HepG2 (cell line): Measurements from ENCODE around the gene TMEM121. TPM values are rescaled to one million over a fixed set of nuclear protein-coding genes. Genes with fewer than 3 reads are reported as not detected.

Source experiments
- BRCA1 ChIP-seq: sonication (generic); formaldehyde crosslinking; IDR thresholded peaks from 2 replicates; pipeline ENCODE4 v1.4.0; 2020; ENCODE audit warnings: missing genetic modification reagents
- FOXA3 ChIP-seq: IDR thresholded peaks from 2 replicates; pipeline ENCODE4 v1.6.1; 2016; ENCODE audit warnings: missing genetic modification reagents, missing compliant biosample characterization
- FOXK1 ChIP-seq: sonication (generic); formaldehyde crosslinking; IDR thresholded peaks from 2 replicates; pipeline ENCODE4 v1.4.0; 2020; ENCODE audit warnings: low read depth, missing genetic modification reagents, borderline replicate concordance
- HDAC1 ChIP-seq: sonication (generic); formaldehyde crosslinking; IDR thresholded peaks from 2 replicates; pipeline ENCODE4 v1.5.1; 2020; ENCODE audit warnings: mild to moderate bottlenecking, missing genetic modification reagents
- HMG20A ChIP-seq: IDR thresholded peaks from 2 replicates; pipeline ENCODE4 v1.6.1; 2016; ENCODE audit warnings: borderline replicate concordance
- KDM3A ChIP-seq: IDR thresholded peaks from 2 replicates; pipeline ENCODE4 v1.6.1; 2018; ENCODE audit warnings: low read depth, missing compliant biosample characterization
- MED8 ChIP-seq: sonication (generic); formaldehyde crosslinking; IDR thresholded peaks from 2 replicates; pipeline ENCODE4 v1.8.1; 2023; ENCODE audit warnings: mild to moderate bottlenecking, missing genetic modification reagents; ENCODE audit not compliant: insufficient replicate concordance
- PHF8 ChIP-seq: sonication (generic); formaldehyde crosslinking; IDR thresholded peaks from 2 replicates; pipeline ENCODE4 v1.5.0; 2020; ENCODE audit warnings: missing genetic modification reagents
- SNRNP70 ChIP-seq: fragments of 200-400 bp; formaldehyde crosslinking; IDR thresholded peaks from 2 replicates; pipeline ENCODE4 v1.6.1; 2017; ENCODE audit warnings: mild to moderate bottlenecking, low read depth, low read length, moderate library complexity
- TGIF2 ChIP-seq: IDR thresholded peaks from 2 replicates; pipeline ENCODE4 v1.6.1; 2016; ENCODE audit warnings: control low read depth, missing compliant biosample characterization
- ZNF138 ChIP-seq: sonication (generic); formaldehyde crosslinking; IDR thresholded peaks from 2 replicates; pipeline ENCODE4 v1.5.0; 2020; ENCODE audit warnings: mild to moderate bottlenecking, low read depth, missing genetic modification reagents
- ZNF20 ChIP-seq: sonication (generic); formaldehyde crosslinking; IDR thresholded peaks from 2 replicates; pipeline ENCODE4 v1.4.0; 2020; ENCODE audit warnings: mild to moderate bottlenecking, moderate library complexity, missing genetic modification reagents
- ZNF569 ChIP-seq: sonication (generic); formaldehyde crosslinking; IDR thresholded peaks from 2 replicates; pipeline ENCODE4 v1.5.0; 2020; ENCODE audit warnings: mild to moderate bottlenecking, missing genetic modification reagents, moderate library complexity, borderline replicate concordance
- ZNF589 ChIP-seq: sonication (generic); formaldehyde crosslinking; conservative IDR thresholded peaks from 2 replicates; pipeline ENCODE4 v1.8.0; 2022; ENCODE audit warnings: mild to moderate bottlenecking, moderate library complexity, missing genetic modification reagents
- polyA plus RNA-seq, 8 experiments: library from polyadenylated mRNA; depleted of rRNA in 3 of 8; stranded (reverse) in 7 of 8; unstranded in 1 of 8; fragments of >200 nt; fragmentation: Illumina TruSeq in 4 of 8; extraction: Trizol in 4 of 8; gene quantifications; 2 replicates each; pipeline versions ENCODE4 v1.2.1 to v1.2.3, GENCODE V29; 2011 to 2016; ENCODE audit warnings: low read depth in 4 of 8, missing spikeins in 1 of 8, mixed read lengths in 1 of 8; ENCODE audit not compliant: insufficient read depth in 1 of 8
- total RNA-seq, 5 experiments: library from RNA; depleted of rRNA; stranded (reverse); fragments of >200 nt; fragmentation: Illumina TruSeq; extraction: Trizol; gene quantifications; 2 replicates each; pipeline ENCODE4 v1.2.3, GENCODE V29; 2016; ENCODE audit warnings: low read depth in 1 of 5
- TF ChIP-seq, protein P1 (sequence below): sonication (generic); formaldehyde crosslinking; IDR thresholded peaks from 2 replicates; pipeline ENCODE4 v1.8.1; 2022; ENCODE audit warnings: low read depth, mild to moderate bottlenecking, missing genetic modification reagents
- TF ChIP-seq, protein P2 (sequence below): conservative IDR thresholded peaks from 2 replicates; pipeline ENCODE4 v1.6.1; 2018; ENCODE audit warnings: missing genetic modification reagents
- TF ChIP-seq, protein P3 (sequence below): sonication (generic); formaldehyde crosslinking; IDR thresholded peaks from 2 replicates; pipeline ENCODE4 v1.5.0; 2020; ENCODE audit warnings: missing genetic modification reagents
- TF ChIP-seq, protein P4 (sequence below): sonication (generic); formaldehyde crosslinking; IDR thresholded peaks from 2 replicates; pipeline ENCODE4 v1.8.0; 2023; ENCODE audit warnings: mild to moderate bottlenecking, missing genetic modification reagents
- TF ChIP-seq, protein P5 (sequence below): sonication (generic); formaldehyde crosslinking; IDR thresholded peaks from 2 replicates; pipeline ENCODE4 v1.4.0; 2020; ENCODE audit warnings: missing genetic modification reagents
- TF ChIP-seq, protein P6 (sequence below): IDR thresholded peaks from 2 replicates; pipeline ENCODE4 v1.6.1; 2018; ENCODE audit warnings: missing genetic modification reagents

TMEM121 gene
- total and polyA plus RNA-seq, 2 of the 13 experiments (the other 11 are each of a cell fraction or from before 2014, with no cell fraction given): 6.6 to 19.0 TPM

DNA sequence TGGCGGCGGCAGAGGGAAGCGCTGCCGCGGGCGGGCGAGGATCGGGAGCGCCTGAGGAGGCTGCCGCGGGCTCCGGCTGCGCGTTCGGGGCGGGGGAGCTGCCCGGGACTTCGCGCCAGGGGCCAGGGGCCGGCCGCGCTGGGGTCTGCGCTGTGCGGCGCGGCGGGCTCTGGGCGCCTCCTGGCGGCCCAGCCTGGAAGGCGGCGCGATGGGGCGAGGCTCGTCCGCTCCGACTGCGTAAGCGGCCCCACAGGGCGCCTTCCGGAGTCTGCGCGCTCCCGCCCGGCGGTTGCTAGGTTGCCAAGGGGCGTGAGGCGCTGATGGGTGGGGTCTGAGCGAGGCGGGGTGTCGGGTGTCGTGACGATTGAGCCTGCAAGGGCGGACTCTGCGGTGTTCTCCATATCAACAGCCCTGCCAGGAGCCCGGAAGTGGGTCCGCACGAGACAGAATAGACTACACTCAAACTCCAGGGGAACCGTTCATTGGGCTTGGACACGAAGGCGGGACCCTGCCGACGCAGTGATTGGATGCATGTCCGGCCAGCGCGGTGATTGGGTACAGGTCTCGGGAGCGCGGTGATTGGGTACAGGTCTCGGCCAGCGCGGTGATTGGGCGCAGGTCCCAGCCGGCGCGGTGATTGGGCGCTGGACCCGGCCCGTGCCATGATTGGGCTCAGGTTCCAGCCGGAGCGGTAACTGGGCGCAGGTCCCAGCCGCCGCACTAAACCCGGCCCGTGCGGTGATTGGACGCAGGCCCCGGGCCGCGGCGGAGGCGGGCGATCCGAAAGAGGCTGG is 35.6 kb upstream of the TMEM121 start, which contains the start of gene TEDC1 (continued):
- TF ChIP-seq, protein P1, sequence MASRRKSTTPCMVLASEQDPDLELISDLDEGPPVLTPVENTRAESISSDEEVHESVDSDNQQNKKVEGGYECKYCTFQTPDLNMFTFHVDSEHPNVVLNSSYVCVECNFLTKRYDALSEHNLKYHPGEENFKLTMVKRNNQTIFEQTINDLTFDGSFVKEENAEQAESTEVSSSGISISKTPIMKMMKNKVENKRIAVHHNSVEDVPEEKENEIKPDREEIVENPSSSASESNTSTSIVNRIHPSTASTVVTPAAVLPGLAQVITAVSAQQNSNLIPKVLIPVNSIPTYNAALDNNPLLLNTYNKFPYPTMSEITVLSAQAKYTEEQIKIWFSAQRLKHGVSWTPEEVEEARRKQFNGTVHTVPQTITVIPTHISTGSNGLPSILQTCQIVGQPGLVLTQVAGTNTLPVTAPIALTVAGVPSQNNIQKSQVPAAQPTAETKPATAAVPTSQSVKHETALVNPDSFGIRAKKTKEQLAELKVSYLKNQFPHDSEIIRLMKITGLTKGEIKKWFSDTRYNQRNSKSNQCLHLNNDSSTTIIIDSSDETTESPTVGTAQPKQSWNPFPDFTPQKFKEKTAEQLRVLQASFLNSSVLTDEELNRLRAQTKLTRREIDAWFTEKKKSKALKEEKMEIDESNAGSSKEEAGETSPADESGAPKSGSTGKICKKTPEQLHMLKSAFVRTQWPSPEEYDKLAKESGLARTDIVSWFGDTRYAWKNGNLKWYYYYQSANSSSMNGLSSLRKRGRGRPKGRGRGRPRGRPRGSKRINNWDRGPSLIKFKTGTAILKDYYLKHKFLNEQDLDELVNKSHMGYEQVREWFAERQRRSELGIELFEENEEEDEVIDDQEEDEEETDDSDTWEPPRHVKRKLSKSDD: peak; percentile 54
- TF ChIP-seq, protein P2, sequence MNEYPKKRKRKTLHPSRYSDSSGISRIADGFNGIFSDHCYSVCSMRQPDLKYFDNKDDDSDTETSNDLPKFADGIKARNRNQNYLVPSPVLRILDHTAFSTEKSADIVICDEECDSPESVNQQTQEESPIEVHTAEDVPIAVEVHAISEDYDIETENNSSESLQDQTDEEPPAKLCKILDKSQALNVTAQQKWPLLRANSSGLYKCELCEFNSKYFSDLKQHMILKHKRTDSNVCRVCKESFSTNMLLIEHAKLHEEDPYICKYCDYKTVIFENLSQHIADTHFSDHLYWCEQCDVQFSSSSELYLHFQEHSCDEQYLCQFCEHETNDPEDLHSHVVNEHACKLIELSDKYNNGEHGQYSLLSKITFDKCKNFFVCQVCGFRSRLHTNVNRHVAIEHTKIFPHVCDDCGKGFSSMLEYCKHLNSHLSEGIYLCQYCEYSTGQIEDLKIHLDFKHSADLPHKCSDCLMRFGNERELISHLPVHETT: peak; percentile 54; the same call in 1 of the 2 replicates
- TF ChIP-seq SNRNP70 (no peak), ZNF569 (CRISPR knock-in tag) (no peak), HMG20A (no peak), FOXA3 (CRISPR knock-in tag) (peak; percentile 56; the same call in 1 of the 2 replicates), TGIF2 (CRISPR knock-in tag) (peak; percentile 67; the same call in 1 of the 2 replicates), ZNF20 (CRISPR knock-in tag) (no peak), FOXK1 (CRISPR knock-in tag) (peak; percentile 95), ZNF138 (CRISPR knock-in tag) (0 out of 2 replicates have a peak, but pooled peaks have one; percentile 30), KDM3A (CRISPR knock-in tag) (peak; percentile 72; the same call in 1 of the 2 replicates), PHF8 (CRISPR knock-in tag) (peak; percentile 65; the same call in 1 of the 2 replicates), ZNF589 (CRISPR knock-in tag) (peak; percentile 82), HDAC1 (CRISPR knock-in tag) (peak; percentile 74), BRCA1 (CRISPR knock-in tag) (0 out of 2 replicates have a peak, but pooled peaks have one; percentile 14), MED8 (CRISPR knock-in tag) (peak; percentile 64)
- TF ChIP-seq, protein P3, sequence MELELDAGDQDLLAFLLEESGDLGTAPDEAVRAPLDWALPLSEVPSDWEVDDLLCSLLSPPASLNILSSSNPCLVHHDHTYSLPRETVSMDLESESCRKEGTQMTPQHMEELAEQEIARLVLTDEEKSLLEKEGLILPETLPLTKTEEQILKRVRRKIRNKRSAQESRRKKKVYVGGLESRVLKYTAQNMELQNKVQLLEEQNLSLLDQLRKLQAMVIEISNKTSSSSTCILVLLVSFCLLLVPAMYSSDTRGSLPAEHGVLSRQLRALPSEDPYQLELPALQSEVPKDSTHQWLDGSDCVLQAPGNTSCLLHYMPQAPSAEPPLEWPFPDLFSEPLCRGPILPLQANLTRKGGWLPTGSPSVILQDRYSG (CRISPR knock-in tag): no peak
- TF ChIP-seq, protein P4, sequence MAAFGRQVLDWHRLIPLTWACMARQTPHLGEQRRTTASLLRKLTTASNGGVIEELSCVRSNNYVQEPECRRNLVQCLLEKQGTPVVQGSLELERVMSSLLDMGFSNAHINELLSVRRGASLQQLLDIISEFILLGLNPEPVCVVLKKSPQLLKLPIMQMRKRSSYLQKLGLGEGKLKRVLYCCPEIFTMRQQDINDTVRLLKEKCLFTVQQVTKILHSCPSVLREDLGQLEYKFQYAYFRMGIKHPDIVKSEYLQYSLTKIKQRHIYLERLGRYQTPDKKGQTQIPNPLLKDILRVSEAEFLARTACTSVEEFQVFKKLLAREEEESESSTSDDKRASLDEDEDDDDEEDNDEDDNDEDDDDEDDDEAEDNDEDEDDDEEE (CRISPR knock-in tag): 0 out of 2 replicates have a peak, but pooled peaks have one; percentile 78
- TF ChIP-seq, protein P5, sequence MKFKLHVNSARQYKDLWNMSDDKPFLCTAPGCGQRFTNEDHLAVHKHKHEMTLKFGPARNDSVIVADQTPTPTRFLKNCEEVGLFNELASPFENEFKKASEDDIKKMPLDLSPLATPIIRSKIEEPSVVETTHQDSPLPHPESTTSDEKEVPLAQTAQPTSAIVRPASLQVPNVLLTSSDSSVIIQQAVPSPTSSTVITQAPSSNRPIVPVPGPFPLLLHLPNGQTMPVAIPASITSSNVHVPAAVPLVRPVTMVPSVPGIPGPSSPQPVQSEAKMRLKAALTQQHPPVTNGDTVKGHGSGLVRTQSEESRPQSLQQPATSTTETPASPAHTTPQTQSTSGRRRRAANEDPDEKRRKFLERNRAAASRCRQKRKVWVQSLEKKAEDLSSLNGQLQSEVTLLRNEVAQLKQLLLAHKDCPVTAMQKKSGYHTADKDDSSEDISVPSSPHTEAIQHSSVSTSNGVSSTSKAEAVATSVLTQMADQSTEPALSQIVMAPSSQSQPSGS: peak; percentile 62; the same call in 1 of the 2 replicates
- TF ChIP-seq, protein P6, sequence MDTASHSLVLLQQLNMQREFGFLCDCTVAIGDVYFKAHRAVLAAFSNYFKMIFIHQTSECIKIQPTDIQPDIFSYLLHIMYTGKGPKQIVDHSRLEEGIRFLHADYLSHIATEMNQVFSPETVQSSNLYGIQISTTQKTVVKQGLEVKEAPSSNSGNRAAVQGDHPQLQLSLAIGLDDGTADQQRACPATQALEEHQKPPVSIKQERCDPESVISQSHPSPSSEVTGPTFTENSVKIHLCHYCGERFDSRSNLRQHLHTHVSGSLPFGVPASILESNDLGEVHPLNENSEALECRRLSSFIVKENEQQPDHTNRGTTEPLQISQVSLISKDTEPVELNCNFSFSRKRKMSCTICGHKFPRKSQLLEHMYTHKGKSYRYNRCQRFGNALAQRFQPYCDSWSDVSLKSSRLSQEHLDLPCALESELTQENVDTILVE (CRISPR knock-in tag): 0 out of 2 replicates have a peak, but pooled peaks have one; percentile 57
